Panc1 (cell line): Measurements from ENCODE around the gene TOGARAM2. TPM values are rescaled to one million over a fixed set of nuclear protein-coding genes. Genes with fewer than 3 reads are reported as not detected.

Experiments used
- ATAC-seq: fragments of 200-7000 bp; cut with Tn5 transposase; 2 replicates; pipeline ENCODE4 v1.9.1; 2020; ENCODE audit warnings: mild to moderate bottlenecking, moderate library complexity
- BruUV-seq: library from RNA; stranded (reverse); fragments of 400-500 nt; replicated peaks from 2 replicates; lab custom pipeline; 2021; lab: Mats Ljungman, UMichigan
- CTCF ChIA-PET: fragments of 300-600 bp; sonication (Branson Sonifier 250); formaldehyde crosslinking; loops from one replicate; lab custom pipeline; 2022; ENCODE audit warnings: antibody characterized with exemption; lab: Charles Lee
- POLR2A ChIA-PET: fragments of 300-600 bp; sonication (Branson Sonifier 250); formaldehyde crosslinking; loops from one replicate; lab custom pipeline; 2022; ENCODE audit warnings: antibody characterized with exemption; lab: Charles Lee
- DNase-seq: peaks from one replicate; pipeline ENCODE4 v3.0.0-alpha.2; 2010; ENCODE audit warnings: low read depth, low spot score
- H3K27ac ChIP-seq: 2 replicates; pipeline ENCODE4 v1.5.1; 2011; ENCODE audit warnings: mild to moderate bottlenecking, low read length, inconsistent platforms
- H3K27me3 ChIP-seq: fragments of 200-500 bp; sonication (Bioruptor generic); 2 replicates; pipeline ENCODE4 v1.6.0; 2014; ENCODE audit warnings: low read length, inconsistent platforms; ENCODE audit not compliant: control insufficient read depth, insufficient read depth
- H3K36me3 ChIP-seq: fragments of 200-500 bp; sonication (Bioruptor generic); 2 replicates; pipeline ENCODE4 v1.5.1; 2014; ENCODE audit warnings: inconsistent platforms, mild to moderate bottlenecking, low read length, moderate library complexity; ENCODE audit not compliant: control insufficient read depth, insufficient read depth
- H3K4me1 ChIP-seq: 2 replicates; pipeline ENCODE4 v1.5.1; 2011; ENCODE audit warnings: inconsistent platforms, mild to moderate bottlenecking, low read length, moderate library complexity; ENCODE audit not compliant: control insufficient read depth, insufficient read depth
- H3K4me3 ChIP-seq, 2 experiments: 2 replicates each; pipeline ENCODE4 v1.5.1; 2011 to 2012; ENCODE audit warnings: low read depth in 2 of 2, low read length in 2 of 2, mild to moderate bottlenecking in 2 of 2, inconsistent platforms in 1 of 2, moderate library complexity in 1 of 2
- H3K9me3 ChIP-seq: fragments of 200-500 bp; sonication (Bioruptor generic); 2 replicates; pipeline ENCODE4 v1.5.1; 2014; ENCODE audit warnings: low read depth, mild to moderate bottlenecking, inconsistent platforms, low read length, moderate library complexity; ENCODE audit not compliant: control insufficient read depth, insufficient read depth
- CTCF ChIP-seq: fragments of 450-650 bp; IDR thresholded peaks from 2 replicates; pipeline ENCODE4 v1.5.1; 2017; ENCODE audit warnings: mild to moderate bottlenecking
- POLR2AphosphoS5 ChIP-seq: IDR thresholded peaks from 2 replicates; pipeline ENCODE4 v1.6.1; 2012; ENCODE audit warnings: mild to moderate bottlenecking, low read depth, low read length, moderate library complexity
- REST ChIP-seq, 2 experiments: IDR thresholded peaks; 2 replicates each; pipeline ENCODE4 v1.6.1; 2011 to 2012; ENCODE audit warnings: low read depth in 2 of 2, control low read depth in 1 of 2, low read length in 1 of 2, mild to moderate bottlenecking in 1 of 2, moderate library complexity in 1 of 2; ENCODE audit not compliant: insufficient read depth in 1 of 2
- SIN3A ChIP-seq: IDR thresholded peaks from 2 replicates; pipeline ENCODE4 v1.6.1; 2012; ENCODE audit warnings: low read depth, mild to moderate bottlenecking, low read length, moderate library complexity, borderline replicate concordance; ENCODE audit not compliant: insufficient read depth
- TCF7L2 ChIP-seq: IDR thresholded peaks from 2 replicates; pipeline ENCODE4 v1.6.1; 2011; ENCODE audit warnings: mild to moderate bottlenecking, low read depth, low read length, inconsistent platforms
- in situ Hi-C: cut with HindIII; loops from 2 replicates; pipeline ENCODE4 v1.10.0; 2016; ENCODE audit warnings: low sequenced_read_pairs, low pct_unique_long_range_greater_than_20kb
- intact Hi-C: fragments of 100-400 bp; cut with micrococcal nuclease; formaldehyde crosslinking; loops from one replicate; pipeline ENCODE4 v1.10.0; 2022; ENCODE audit not compliant: unreplicated experiment
- total RNA-seq: library from RNA; stranded (reverse); gene quantifications from one replicate; pipeline ENCODE4 v1.2.1, GENCODE V29; 2021; ENCODE audit not compliant: unreplicated experiment

The TOGARAM2 gene
- total RNA-seq, 1 experiment from 2014 or later = 0.44 TPM

- POLR2A ChIA-PET = no interaction called here
- H3K4me1 ChIP-seq = no peaks in the 10 kb centered on the region
- intact Hi-C loops (no loop called here), in situ Hi-C loops (no loop called here)
- H3K4me3 ChIP-seq = no peak overlapping the region
- no peaks in the 10 kb centered on the region for H3K9me3 ChIP-seq
- no peaks in the 10 kb centered on the region for H3K36me3 ChIP-seq
- no peaks in the 10 kb centered on the region for H3K27me3 ChIP-seq
- BruUV-seq = no TSS peak
- TF ChIP-seq REST (IDR thresholded peaks at IDR 0.05; ENCODE audit: insufficient read depth in 1 of 2, low read depth in 2 of 2, low read length in 1 of 2) (no peak), SIN3A (no peak), TCF7L2 (no peak), CTCF (no peak), POLR2AphosphoS5 (no peak)
- no peak overlapping the region for H3K27ac ChIP-seq
- no peak for ATAC-seq
- CTCF ChIA-PET = no interaction called here
- no peak for DNase-seq
Measured at GRCh38 chr2:28989973-28990372, 8.9 kb downstream of the TOGARAM2 start.

- ATAC-seq (no peak), DNase-seq (no peak)
- no peaks in the 10 kb centered on the region for H3K9me3 ChIP-seq
- TF ChIP-seq CTCF (no peak), TCF7L2 (no peak), SIN3A (no peak), POLR2AphosphoS5 (no peak), REST (IDR thresholded peaks at IDR 0.05; ENCODE audit: insufficient read depth in 1 of 2, low read depth in 2 of 2, low read length in 1 of 2) (no peak)
- no peak overlapping the region for H3K4me3 ChIP-seq
- intact Hi-C loops = no loop called here
- in situ Hi-C loops = no loop called here
- H3K27ac ChIP-seq = no peak overlapping the region
- no peaks in the 10 kb centered on the region for H3K4me1 ChIP-seq
- H3K36me3 ChIP-seq = no peaks in the 10 kb centered on the region
- ChIA-PET POLR2A (no interaction called here), CTCF (no interaction called here)
- no TSS peak for BruUV-seq
- H3K27me3 ChIP-seq = no peaks in the 10 kb centered on the region
Measured at GRCh38 chr2:28990445-28990844, 9.3 kb downstream of the TOGARAM2 start.
